GM10847 (cell line): ENCODE results near the gene ARHGEF10L.

Experiments
- POLR2A ChIP-seq: IDR thresholded peaks from 2 replicates; pipeline ENCODE4 v1.6.1; 2011; ENCODE audit not compliant: insufficient read length; ENCODE audit errors: extremely low read depth

ARHGEF10L gene

GRCh38 chr1:17539477-17540254 lies at the start of gene ARHGEF10L:
Gene ARHGEF10L (plus strand): TSS chr1:17539698. CDS start chr1:17580596, 40,898 bp downstream.
- no peak for TF ChIP-seq POLR2A

- TF ChIP-seq POLR2A: no peak
Observed at GRCh38 chr1:17494114-17494729, 45.3 kb upstream of the ARHGEF10L start.

GRCh38 chr1:17496419-17496818 lies 43.1 kb upstream of the ARHGEF10L start:
- TF ChIP-seq POLR2A: no peak

- TF ChIP-seq POLR2A: no peak
Observed at GRCh38 chr1:17498214-17498613, 41.3 kb upstream of the ARHGEF10L start.

GRCh38 chr1:17502326-17502778 lies 37.1 kb upstream of the ARHGEF10L start:
- no peak for TF ChIP-seq POLR2A

- TF ChIP-seq POLR2A: no peak
Observed at GRCh38 chr1:17503146-17503545, 36.4 kb upstream of the ARHGEF10L start.

GRCh38 chr1:17507915-17508314 lies 31.6 kb upstream of the ARHGEF10L start:
- no peak for TF ChIP-seq POLR2A

GRCh38 chr1:17509363-17509762 lies 30.1 kb upstream of the ARHGEF10L start:
- no peak for TF ChIP-seq POLR2A

GRCh38 chr1:17510138-17510537 lies 29.4 kb upstream of the ARHGEF10L start:
- no peak for TF ChIP-seq POLR2A

- no peak for TF ChIP-seq POLR2A
Observed at GRCh38 chr1:17511188-17511587, 28.3 kb upstream of the ARHGEF10L start.

GRCh38 chr1:17513131-17513530 lies 26.4 kb upstream of the ARHGEF10L start:
- no peak for TF ChIP-seq POLR2A

- no peak for TF ChIP-seq POLR2A
Observed at GRCh38 chr1:17514776-17515175, 24.7 kb upstream of the ARHGEF10L start.

GRCh38 chr1:17515902-17516301 lies 23.6 kb upstream of the ARHGEF10L start:
- TF ChIP-seq POLR2A: no peak

GRCh38 chr1:17516303-17517214 lies 22.9 kb upstream of the ARHGEF10L start:
- no peak for TF ChIP-seq POLR2A

- TF ChIP-seq POLR2A: no peak
Observed at GRCh38 chr1:17520041-17520440, 19.5 kb upstream of the ARHGEF10L start.
